Measurements from ENCODE around the gene FGF14.

DNA sequence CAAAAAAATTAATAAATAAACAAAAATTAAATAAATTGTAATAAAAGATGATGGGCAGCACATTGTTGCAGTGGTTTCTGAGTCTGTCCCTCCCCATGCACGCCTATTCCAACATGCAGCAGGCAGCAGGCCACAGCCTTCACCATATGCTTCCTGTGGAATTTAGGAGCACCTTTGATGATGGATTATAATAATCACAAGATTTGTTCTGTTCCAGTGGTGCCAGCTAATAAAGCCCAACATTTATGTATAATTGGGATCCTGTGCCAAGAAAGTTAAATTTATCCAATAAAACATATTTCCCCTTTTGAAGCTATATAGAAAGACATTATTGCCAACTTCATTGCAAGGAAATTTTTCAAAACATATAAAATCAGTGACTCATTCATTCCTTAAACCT is 328.6 kb downstream of the FGF14 start:
- TF ChIP-seq, protein P1, sequence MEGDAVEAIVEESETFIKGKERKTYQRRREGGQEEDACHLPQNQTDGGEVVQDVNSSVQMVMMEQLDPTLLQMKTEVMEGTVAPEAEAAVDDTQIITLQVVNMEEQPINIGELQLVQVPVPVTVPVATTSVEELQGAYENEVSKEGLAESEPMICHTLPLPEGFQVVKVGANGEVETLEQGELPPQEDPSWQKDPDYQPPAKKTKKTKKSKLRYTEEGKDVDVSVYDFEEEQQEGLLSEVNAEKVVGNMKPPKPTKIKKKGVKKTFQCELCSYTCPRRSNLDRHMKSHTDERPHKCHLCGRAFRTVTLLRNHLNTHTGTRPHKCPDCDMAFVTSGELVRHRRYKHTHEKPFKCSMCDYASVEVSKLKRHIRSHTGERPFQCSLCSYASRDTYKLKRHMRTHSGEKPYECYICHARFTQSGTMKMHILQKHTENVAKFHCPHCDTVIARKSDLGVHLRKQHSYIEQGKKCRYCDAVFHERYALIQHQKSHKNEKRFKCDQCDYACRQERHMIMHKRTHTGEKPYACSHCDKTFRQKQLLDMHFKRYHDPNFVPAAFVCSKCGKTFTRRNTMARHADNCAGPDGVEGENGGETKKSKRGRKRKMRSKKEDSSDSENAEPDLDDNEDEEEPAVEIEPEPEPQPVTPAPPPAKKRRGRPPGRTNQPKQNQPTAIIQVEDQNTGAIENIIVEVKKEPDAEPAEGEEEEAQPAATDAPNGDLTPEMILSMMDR (conservative IDR thresholded peaks at IDR 0.05; ENCODE audit: low read depth, low read length), result no peak
- no peak for TF ChIP-seq EZH2 (IDR thresholded peaks at IDR 0.05; ENCODE audit: low read length, unreplicated experiment)
- TF ChIP-seq EZH2phosphoT487 (IDR thresholded peaks at IDR 0.05; ENCODE audit: borderline replicate concordance, low read length), result no peak

Measured in PC-3 (cell line).